Loucy (cell line): ENCODE measurements around the gene KITLG.

Source experiments
- H2AFZ ChIP-seq: fragments of 200-600 bp; sonication (generic); 2 replicates; pipeline ENCODE4 v1.6.0; 2016; ENCODE audit warnings: antibody characterized with exemption, mild to moderate bottlenecking, low read length, moderate library complexity
- H3F3A ChIP-seq: fragments of 200-600 bp; 2 replicates; pipeline ENCODE4 v1.6.0; 2016; ENCODE audit warnings: antibody characterized with exemption, low read depth, mild to moderate bottlenecking
- H3K27me3 ChIP-seq: fragments of 200-600 bp; sonication (generic); 2 replicates; pipeline ENCODE4 v1.6.1; 2014; ENCODE audit warnings: low read length, mild to moderate bottlenecking; ENCODE audit not compliant: insufficient read depth, poor library complexity, severe bottlenecking
- H3K36me3 ChIP-seq: fragments of 200-600 bp; sonication (generic); 2 replicates; pipeline ENCODE4 v1.6.1; 2016; ENCODE audit warnings: low read length; ENCODE audit not compliant: insufficient read depth
- H3K4me1 ChIP-seq: fragments of 200-600 bp; sonication (generic); 2 replicates; pipeline ENCODE4 v1.5.1; 2014; ENCODE audit warnings: low read length, mild to moderate bottlenecking; ENCODE audit not compliant: insufficient read depth, poor library complexity, severe bottlenecking
- H3K4me2 ChIP-seq: fragments of 200-600 bp; sonication (generic); 2 replicates; pipeline ENCODE4 v1.6.0; 2014; ENCODE audit warnings: antibody characterized with exemption, low read length, low read depth, mild to moderate bottlenecking; ENCODE audit not compliant: poor library complexity, severe bottlenecking
- H3K4me3 ChIP-seq: fragments of 200-600 bp; sonication (generic); 2 replicates; pipeline ENCODE4 v1.5.1; 2014; ENCODE audit warnings: low read length, mild to moderate bottlenecking, mixed read lengths; ENCODE audit not compliant: poor library complexity, severe bottlenecking
- H3K79me2 ChIP-seq: fragments of 200-600 bp; sonication (generic); 2 replicates; pipeline ENCODE4 v1.6.1; 2014; ENCODE audit warnings: low read length; ENCODE audit not compliant: insufficient read depth
- H3K9ac ChIP-seq: fragments of 200-600 bp; sonication (generic); 2 replicates; pipeline ENCODE4 v1.6.0; 2014; ENCODE audit warnings: mild to moderate bottlenecking, low read depth, low read length, moderate library complexity; ENCODE audit not compliant: poor library complexity, severe bottlenecking
- H3K9me2 ChIP-seq: fragments of 200-600 bp; sonication (generic); replicated peaks from 2 replicates; pipeline ENCODE4 v1.6.1; 2016; ENCODE audit warnings: low read depth, low read length, mixed read lengths
- H3K9me3 ChIP-seq: fragments of 200-600 bp; sonication (generic); 2 replicates; pipeline ENCODE4 v1.6.1; 2014; ENCODE audit warnings: mild to moderate bottlenecking, antibody characterized with exemption, low read length, low read depth; ENCODE audit not compliant: insufficient read depth
- H4K20me1 ChIP-seq: fragments of 200-600 bp; sonication (generic); 2 replicates; pipeline ENCODE4 v1.6.0; 2014; ENCODE audit warnings: antibody characterized with exemption, low read length, mild to moderate bottlenecking; ENCODE audit not compliant: insufficient read depth, poor library complexity, severe bottlenecking
- EZH2phosphoT487 ChIP-seq: fragments of 200-600 bp; IDR thresholded peaks from 2 replicates; pipeline ENCODE4 v1.6.1; 2018; ENCODE audit warnings: antibody characterized with exemption, mild to moderate bottlenecking, moderate library complexity, borderline replicate concordance
- TF ChIP-seq, protein P1 (sequence below): fragments of 200-600 bp; sonication (generic); conservative IDR thresholded peaks from 2 replicates; pipeline ENCODE4 v1.5.1; 2014; ENCODE audit warnings: mild to moderate bottlenecking, antibody characterized with exemption, low read length

KITLG gene

DNA sequence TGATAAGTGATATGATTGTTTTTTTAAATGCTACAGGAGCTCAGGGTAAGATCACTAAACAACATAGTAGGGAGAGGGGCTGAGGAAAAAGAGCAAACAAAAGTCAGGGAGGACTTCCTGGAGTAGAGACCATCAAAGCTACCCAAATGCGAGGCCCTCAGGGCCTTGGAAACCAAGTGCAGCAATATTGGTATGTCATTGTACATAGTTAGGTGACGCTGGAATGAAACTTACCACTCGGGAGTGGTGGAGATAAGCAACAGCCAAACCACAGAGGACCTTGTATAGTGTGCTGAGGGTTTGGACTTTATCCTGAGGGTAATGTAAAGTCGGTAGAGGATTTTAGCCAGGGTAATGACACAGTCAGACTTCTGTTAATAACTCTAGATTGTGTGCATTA lies 13.8 kb downstream of the KITLG start:
- no peaks in the 10 kb centered on the region for H3K36me3 ChIP-seq
- H3K4me1 ChIP-seq: no peaks in the 10 kb centered on the region
- no peaks in the 10 kb centered on the region for H3K27me3 ChIP-seq
- no peak overlapping the region for H3K4me3 ChIP-seq
- H4K20me1 ChIP-seq: no peaks in the 10 kb centered on the region
- H3K9me3 ChIP-seq: no peaks in the 10 kb centered on the region
- no peaks in the 10 kb centered on the region for H3K79me2 ChIP-seq
- no peaks in the 10 kb centered on the region for H3F3A ChIP-seq
- no peak overlapping the region for H3K4me2 ChIP-seq
- TF ChIP-seq, protein P1, sequence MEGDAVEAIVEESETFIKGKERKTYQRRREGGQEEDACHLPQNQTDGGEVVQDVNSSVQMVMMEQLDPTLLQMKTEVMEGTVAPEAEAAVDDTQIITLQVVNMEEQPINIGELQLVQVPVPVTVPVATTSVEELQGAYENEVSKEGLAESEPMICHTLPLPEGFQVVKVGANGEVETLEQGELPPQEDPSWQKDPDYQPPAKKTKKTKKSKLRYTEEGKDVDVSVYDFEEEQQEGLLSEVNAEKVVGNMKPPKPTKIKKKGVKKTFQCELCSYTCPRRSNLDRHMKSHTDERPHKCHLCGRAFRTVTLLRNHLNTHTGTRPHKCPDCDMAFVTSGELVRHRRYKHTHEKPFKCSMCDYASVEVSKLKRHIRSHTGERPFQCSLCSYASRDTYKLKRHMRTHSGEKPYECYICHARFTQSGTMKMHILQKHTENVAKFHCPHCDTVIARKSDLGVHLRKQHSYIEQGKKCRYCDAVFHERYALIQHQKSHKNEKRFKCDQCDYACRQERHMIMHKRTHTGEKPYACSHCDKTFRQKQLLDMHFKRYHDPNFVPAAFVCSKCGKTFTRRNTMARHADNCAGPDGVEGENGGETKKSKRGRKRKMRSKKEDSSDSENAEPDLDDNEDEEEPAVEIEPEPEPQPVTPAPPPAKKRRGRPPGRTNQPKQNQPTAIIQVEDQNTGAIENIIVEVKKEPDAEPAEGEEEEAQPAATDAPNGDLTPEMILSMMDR: no peak
- no peak for TF ChIP-seq EZH2phosphoT487
- no peak overlapping the region for H2AFZ ChIP-seq
- no peaks in the 10 kb centered on the region for H3K9me2 ChIP-seq
- H3K9ac ChIP-seq: no peak overlapping the region

DNA sequence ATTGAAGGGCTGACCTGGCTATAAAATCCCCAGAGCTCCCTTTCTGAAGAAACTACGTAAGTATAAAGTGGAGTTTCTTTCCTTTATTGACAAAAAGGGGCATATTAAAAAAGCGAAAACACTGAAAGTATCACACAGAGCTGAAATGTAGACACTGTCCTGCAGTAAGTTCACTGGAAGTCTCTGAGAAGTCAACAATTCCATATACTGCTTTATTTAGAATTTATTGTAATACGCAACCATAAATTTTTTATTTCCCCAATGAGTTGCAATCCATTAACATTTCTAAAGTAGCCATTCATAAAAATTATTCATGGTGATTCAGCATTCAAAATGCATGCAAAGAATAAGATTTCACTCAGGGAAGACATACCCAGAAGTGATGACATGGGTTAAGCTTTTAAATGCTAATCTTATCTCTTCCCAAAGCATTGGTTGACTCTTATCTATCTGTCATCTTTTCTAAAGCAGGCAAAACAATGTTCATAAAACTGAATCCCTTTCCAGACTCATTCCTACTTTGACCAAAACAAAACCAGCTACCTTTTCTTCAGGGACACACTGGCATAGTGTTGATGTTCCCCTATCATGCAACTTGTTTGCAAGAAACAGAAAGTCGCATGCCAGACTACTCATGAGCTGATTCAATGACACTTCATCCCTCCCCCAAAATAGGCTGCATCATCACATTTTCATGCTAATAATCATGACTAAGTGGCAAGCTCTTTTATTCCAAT lies 17.3 kb downstream of the KITLG start:
- H3K4me2 ChIP-seq: no peak overlapping the region
- no peaks in the 10 kb centered on the region for H3K4me1 ChIP-seq

DNA sequence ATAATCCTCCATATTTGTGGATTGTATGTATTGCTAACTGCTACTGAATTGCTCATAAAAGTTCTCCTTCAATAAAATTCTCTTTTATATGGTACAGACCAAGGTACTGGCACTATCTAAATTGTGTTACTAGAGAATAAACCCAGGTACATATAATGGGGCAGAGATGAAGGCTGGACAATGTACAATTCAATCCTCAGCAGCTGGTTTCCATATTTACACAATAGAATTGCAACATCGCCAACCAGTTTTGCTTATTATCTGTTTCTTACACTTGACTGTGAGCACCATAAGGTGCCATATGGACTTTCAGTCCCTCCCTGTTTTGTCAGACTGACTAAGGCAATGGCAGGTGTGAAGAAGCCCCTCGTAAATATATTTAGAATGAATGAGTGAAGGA lies 18.1 kb downstream of the KITLG start:
- Histone ChIP-seq H3K4me3 (no peak overlapping the region), H3K4me1 (no peaks in the 10 kb centered on the region), H3K79me2 (no peaks in the 10 kb centered on the region), H3K27me3 (no peaks in the 10 kb centered on the region), H3K9me3 (no peaks in the 10 kb centered on the region), H4K20me1 (no peaks in the 10 kb centered on the region), H3F3A (no peaks in the 10 kb centered on the region), H3K9me2 (no peaks in the 10 kb centered on the region), H3K4me2 (no peak overlapping the region), H2AFZ (no peak overlapping the region), H3K36me3 (no peaks in the 10 kb centered on the region), H3K9ac (no peak overlapping the region)
- TF ChIP-seq, protein P1: no peak
- TF ChIP-seq EZH2phosphoT487: no peak

More for the DNA sequence above, 17.3 kb downstream of the KITLG start:
- H2AFZ ChIP-seq: no peak overlapping the region
- no peaks in the 10 kb centered on the region for H3K9me2 ChIP-seq
- H3K9ac ChIP-seq: no peak overlapping the region
- H3K9me3 ChIP-seq: no peaks in the 10 kb centered on the region
- H3K79me2 ChIP-seq: no peaks in the 10 kb centered on the region
- no peaks in the 10 kb centered on the region for H3K27me3 ChIP-seq
- H3F3A ChIP-seq: no peaks in the 10 kb centered on the region
- H3K36me3 ChIP-seq: no peaks in the 10 kb centered on the region
- H3K4me3 ChIP-seq: no peak overlapping the region
- H4K20me1 ChIP-seq: no peaks in the 10 kb centered on the region
- TF ChIP-seq, protein P1: no peak
- no peak for TF ChIP-seq EZH2phosphoT487
